ENCODE measurements around the gene YPEL5. TPM values are rescaled to one million over a fixed set of nuclear protein-coding genes. Genes with fewer than 3 reads are reported as not detected.
A peak's percentile ranks its signal among the peaks of the same experiment; 100 is the strongest.

YPEL5 gene
- total RNA-seq, 1 donor from 2014 or later, result 66.4 TPM

DNA sequence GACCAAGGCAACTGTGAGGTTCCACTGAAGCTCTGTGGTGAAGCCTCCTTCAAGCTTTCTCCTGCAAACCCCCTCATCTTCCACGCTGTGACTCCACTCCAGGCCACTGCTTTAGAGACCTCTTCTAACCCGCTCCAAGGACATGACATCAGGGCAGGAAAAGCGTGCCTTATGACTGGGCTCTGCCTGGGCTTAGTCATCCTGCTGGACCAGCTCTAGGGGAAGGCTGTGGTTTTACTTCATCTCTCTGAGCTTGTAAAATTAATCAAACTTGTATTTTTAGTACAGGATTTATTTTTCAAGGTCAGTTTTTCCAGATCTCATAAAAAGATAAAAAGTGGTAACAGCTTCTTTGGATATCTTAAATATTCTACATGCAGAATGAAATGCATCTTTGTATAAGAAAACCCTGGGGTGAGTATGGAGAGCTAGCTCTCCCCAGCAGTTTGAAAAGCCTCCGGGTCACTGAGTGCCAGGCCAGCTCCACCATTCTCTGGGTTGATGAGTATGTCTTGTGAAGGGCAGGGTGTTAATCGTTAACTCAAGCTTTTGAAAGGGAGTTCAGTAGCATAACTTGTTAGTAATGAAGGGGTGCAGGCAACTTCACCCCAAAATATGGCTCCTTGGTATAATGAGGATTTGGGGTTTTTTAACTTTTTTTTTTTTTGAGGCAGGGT lies 33.1 kb upstream of the YPEL5 start:
- Histone ChIP-seq H3K27me3 (peaks cover 3% of the 10 kb centered on the region), H2AFZ (replicated peaks) (no peak overlapping the region), H3K79me2 (ENCODE audit: low read depth) (no peaks in the 10 kb centered on the region), H3K9me3 (ENCODE audit: low read depth) (no peaks in the 10 kb centered on the region), H3K36me3 (no peaks in the 10 kb centered on the region), H3K4me1 (no peaks in the 10 kb centered on the region), H3F3A (ENCODE audit: low read depth) (no peaks in the 10 kb centered on the region), H3K4me2 (no peak overlapping the region), H3K9ac (no peak overlapping the region), H4K20me1 (ENCODE audit: low read depth) (no peaks in the 10 kb centered on the region), H3K4me3 (no peak overlapping the region), H3K27ac (no peak overlapping the region)
- Mint-ChIP-seq H3K9me3 (no peaks in the 10 kb centered on the region), H3K4me3 (no peak overlapping the region), H3K27me3 (ENCODE audit: insufficient read depth, low read depth) (peaks cover 2% of the 10 kb centered on the region), H3K4me1 (peaks cover 7% of the 10 kb centered on the region), H3K27ac (no peak overlapping the region), H3K36me3 (no peaks in the 10 kb centered on the region)
- TF ChIP-seq EZH2 (IDR thresholded peaks at IDR 0.05), result no peak
- TF ChIP-seq, protein P1, sequence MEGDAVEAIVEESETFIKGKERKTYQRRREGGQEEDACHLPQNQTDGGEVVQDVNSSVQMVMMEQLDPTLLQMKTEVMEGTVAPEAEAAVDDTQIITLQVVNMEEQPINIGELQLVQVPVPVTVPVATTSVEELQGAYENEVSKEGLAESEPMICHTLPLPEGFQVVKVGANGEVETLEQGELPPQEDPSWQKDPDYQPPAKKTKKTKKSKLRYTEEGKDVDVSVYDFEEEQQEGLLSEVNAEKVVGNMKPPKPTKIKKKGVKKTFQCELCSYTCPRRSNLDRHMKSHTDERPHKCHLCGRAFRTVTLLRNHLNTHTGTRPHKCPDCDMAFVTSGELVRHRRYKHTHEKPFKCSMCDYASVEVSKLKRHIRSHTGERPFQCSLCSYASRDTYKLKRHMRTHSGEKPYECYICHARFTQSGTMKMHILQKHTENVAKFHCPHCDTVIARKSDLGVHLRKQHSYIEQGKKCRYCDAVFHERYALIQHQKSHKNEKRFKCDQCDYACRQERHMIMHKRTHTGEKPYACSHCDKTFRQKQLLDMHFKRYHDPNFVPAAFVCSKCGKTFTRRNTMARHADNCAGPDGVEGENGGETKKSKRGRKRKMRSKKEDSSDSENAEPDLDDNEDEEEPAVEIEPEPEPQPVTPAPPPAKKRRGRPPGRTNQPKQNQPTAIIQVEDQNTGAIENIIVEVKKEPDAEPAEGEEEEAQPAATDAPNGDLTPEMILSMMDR (IDR thresholded peaks at IDR 0.05), result no peak
- DNase-seq (ENCODE audit: low spot score), result no peak

DNA sequence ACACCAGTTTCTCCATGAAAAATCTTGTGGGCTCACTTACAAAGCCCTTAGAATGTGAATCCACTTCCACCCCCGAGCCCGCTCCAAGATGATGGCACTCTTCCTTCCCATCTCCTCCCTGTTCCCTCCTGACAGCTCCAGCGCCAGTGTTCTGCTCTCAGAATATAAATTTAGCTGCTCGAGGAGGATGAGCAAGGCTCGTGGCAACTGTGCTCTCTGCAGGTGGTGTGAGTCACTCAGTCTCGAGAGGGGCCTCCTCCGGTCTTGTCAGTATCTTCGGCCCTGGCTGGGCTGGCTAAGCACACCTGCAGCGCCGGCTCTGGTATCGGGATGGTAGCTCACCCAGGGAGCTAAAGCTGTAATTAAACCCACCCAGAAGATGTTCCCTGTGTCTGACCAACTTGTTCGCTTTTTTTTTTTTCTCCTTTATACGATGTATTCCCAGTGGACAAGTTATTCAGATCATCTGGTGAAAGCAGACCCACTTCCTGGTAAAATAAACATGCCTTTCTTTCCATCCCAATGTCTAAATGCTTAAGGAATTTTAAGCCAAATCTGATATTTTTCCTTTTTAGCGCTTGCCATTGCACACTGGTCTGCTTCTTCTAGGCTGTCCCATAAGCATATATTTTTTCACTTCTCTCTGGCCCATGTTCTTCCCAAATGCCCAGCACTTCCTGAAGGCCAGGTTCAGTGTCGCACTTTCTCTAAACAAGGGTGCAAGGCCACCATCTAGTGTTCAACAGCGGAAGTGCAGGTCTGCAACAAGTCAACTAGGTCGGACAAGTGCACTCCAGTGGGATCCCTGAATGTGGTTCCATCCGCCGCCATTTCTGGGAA lies 31.4 kb upstream of the YPEL5 start:
- Mint-ChIP-seq H3K36me3 (no peaks in the 10 kb centered on the region), H3K4me3 (no peak overlapping the region), H3K27me3 (ENCODE audit: insufficient read depth, low read depth) (peaks cover 2% of the 10 kb centered on the region), H3K4me1 (peaks cover 7% of the 10 kb centered on the region), H3K27ac (no peak overlapping the region), H3K9me3 (no peaks in the 10 kb centered on the region)
- no peaks in the 10 kb centered on the region for H3K9me3 ChIP-seq (ENCODE audit: low read depth)
- no peaks in the 10 kb centered on the region for H4K20me1 ChIP-seq (ENCODE audit: low read depth)
- H3K9ac ChIP-seq, result no peak overlapping the region
- H3K36me3 ChIP-seq, result no peaks in the 10 kb centered on the region
- no peak overlapping the region for H3K4me2 ChIP-seq
- H2AFZ ChIP-seq (replicated peaks), result no peak overlapping the region
- DNase-seq (ENCODE audit: low spot score), result peak; percentile 41
- H3K4me1 ChIP-seq, result no peaks in the 10 kb centered on the region
- no peak overlapping the region for H3K27ac ChIP-seq
- TF ChIP-seq EZH2phosphoT487 (IDR thresholded peaks at IDR 0.05), result no peak
- TF ChIP-seq, protein P1 (IDR thresholded peaks at IDR 0.05), result peak; percentile 81
- TF ChIP-seq EZH2 (IDR thresholded peaks at IDR 0.05), result no peak
- no peaks in the 10 kb centered on the region for H3K79me2 ChIP-seq (ENCODE audit: low read depth)
- peaks cover 3% of the 10 kb centered on the region for H3K27me3 ChIP-seq
- H3F3A ChIP-seq (ENCODE audit: low read depth), result no peaks in the 10 kb centered on the region
- H3K4me3 ChIP-seq, result no peak overlapping the region

DNA sequence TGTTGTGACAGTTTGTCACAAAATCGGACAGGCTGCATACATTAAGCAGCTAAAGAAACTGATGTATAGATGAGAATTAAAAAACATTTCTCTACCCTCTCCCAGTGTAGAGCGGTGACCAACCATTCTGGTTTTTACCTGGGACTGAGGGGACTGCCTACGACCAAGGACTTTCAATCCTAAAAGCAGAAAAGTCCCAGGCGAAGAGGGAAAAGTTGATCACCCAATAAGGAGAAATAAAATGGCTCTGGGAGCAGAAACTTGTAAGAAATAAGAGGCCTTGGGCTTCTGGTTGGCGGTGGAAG lies 30.9 kb upstream of the YPEL5 start:
- TF ChIP-seq EZH2 (IDR thresholded peaks at IDR 0.05) (no peak), EZH2phosphoT487 (IDR thresholded peaks at IDR 0.05) (no peak)
- TF ChIP-seq, protein P1 (IDR thresholded peaks at IDR 0.05), result no peak
- DNase-seq (ENCODE audit: low spot score), result no peak
- Mint-ChIP-seq H3K4me1 (peaks cover 7% of the 10 kb centered on the region), H3K36me3 (no peaks in the 10 kb centered on the region), H3K27ac (no peak overlapping the region), H3K9me3 (no peaks in the 10 kb centered on the region), H3K4me3 (no peak overlapping the region), H3K27me3 (ENCODE audit: insufficient read depth, low read depth) (peaks cover 2% of the 10 kb centered on the region)
- Histone ChIP-seq H3K4me3 (no peak overlapping the region), H3K9me3 (ENCODE audit: low read depth) (no peaks in the 10 kb centered on the region), H3F3A (ENCODE audit: low read depth) (no peaks in the 10 kb centered on the region), H3K79me2 (ENCODE audit: low read depth) (no peaks in the 10 kb centered on the region), H3K27ac (no peak overlapping the region), H2AFZ (replicated peaks) (no peak overlapping the region), H3K4me1 (no peaks in the 10 kb centered on the region), H3K27me3 (peaks cover 3% of the 10 kb centered on the region), H3K36me3 (no peaks in the 10 kb centered on the region), H3K9ac (no peak overlapping the region), H3K4me2 (no peak overlapping the region), H4K20me1 (ENCODE audit: low read depth) (no peaks in the 10 kb centered on the region)

Data from neural progenitor cell (in vitro differentiated cells).